Measurements from ENCODE around the gene FAM200B.

The FAM200B gene

DNA sequence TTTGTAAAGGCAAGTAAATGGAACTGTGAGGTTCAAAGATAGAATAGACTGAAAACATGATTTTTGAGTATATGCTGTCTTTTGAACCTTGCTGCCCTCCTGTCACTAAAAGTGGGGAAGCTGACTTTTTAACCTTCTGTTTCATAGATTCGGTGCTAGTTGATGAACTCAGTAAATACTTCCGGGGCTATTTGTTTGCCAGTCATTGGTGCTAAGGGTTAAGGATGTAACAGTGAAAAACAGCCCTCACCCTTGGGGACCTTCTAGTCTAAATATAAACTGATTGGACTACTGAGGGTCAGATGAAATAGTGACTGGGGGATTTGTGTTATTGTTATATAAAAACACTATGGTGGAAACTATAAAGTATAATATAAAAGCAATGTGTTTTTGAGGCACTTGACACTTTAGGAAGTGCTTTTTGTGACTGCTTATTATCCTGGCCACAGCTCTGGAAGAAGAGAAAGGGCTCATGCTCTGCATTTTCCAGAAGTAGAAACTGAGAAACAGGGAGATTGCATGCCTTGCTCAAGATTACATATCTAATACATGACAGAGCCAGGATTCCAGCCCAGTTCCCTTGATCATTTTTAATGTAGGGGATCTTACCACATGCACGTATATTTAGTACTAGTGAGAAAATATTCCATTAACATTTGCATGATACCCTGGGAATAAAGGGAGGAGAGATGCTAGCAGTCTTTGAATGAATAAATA lies 25.2 kb downstream of the FAM200B start:
- H3K36me3 ChIP-seq (ENCODE audit: control insufficient read depth, insufficient read depth, low read length), result no peaks in the 10 kb centered on the region
- no peak overlapping the region for H3K9ac ChIP-seq (ENCODE audit: low read depth, low read length)
- H3K4me1 ChIP-seq (ENCODE audit: control insufficient read depth, insufficient read depth, low read length), result no peaks in the 10 kb centered on the region
- no peaks in the 10 kb centered on the region for H3K9me3 ChIP-seq (ENCODE audit: control insufficient read depth, insufficient read depth, low read length)
- peaks cover 5% of the 10 kb centered on the region for H3K27me3 ChIP-seq (ENCODE audit: control insufficient read depth, insufficient read depth, low read length)
- H3K4me3 ChIP-seq (ENCODE audit: low read depth, low read length), result no peak overlapping the region

DNA sequence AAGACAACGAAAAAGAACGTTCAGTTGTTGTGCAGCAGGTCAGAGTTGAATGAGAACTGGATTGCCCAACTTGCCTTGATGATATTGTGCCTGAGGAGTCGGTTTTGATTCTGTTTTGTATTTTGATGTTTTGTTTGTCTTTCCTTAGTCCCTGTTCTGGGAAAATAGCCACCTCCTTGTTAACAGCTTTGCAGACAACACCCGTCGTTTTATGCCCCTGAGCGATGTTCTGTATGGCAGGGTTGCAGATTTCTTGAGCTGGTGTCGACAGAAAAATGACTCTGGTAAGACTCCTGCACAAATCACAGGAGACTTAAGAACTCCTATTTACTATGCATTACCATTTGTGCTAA lies 25.7 kb downstream of the FAM200B start:
- H3K9ac ChIP-seq (ENCODE audit: low read depth, low read length), result no peak overlapping the region
- H3K4me1 ChIP-seq (ENCODE audit: control insufficient read depth, insufficient read depth, low read length), result no peaks in the 10 kb centered on the region
- no peaks in the 10 kb centered on the region for H3K36me3 ChIP-seq (ENCODE audit: control insufficient read depth, insufficient read depth, low read length)
- no peak overlapping the region for H3K4me3 ChIP-seq (ENCODE audit: low read depth, low read length)
- no peaks in the 10 kb centered on the region for H3K9me3 ChIP-seq (ENCODE audit: control insufficient read depth, insufficient read depth, low read length)
- no peaks in the 10 kb centered on the region for H3K27me3 ChIP-seq (ENCODE audit: control insufficient read depth, insufficient read depth, low read length)

DNA sequence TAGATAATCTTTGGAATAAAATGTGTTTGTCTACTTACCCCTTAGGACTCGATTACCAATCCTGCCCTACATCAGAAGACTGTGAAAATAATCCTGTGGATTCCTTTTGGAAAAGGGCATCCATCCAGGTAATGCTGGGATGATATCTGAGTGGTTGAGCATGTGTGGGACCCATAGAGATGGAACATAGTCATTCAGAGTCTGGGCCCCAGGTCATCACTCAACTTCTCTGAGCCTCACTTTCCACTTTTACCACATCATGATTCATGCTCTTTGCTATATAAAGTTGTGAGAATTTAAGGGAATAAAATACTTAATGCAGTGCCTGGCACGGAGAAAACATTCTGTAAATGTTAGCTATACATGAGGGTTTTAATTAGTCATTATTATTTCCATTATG lies 30.1 kb downstream of the FAM200B start:
- H3K4me3 ChIP-seq (ENCODE audit: low read depth, low read length), result no peak overlapping the region
- H3K36me3 ChIP-seq (ENCODE audit: control insufficient read depth, insufficient read depth, low read length), result no peaks in the 10 kb centered on the region
- H3K4me1 ChIP-seq (ENCODE audit: control insufficient read depth, insufficient read depth, low read length), result no peaks in the 10 kb centered on the region
- H3K9ac ChIP-seq (ENCODE audit: low read depth, low read length), result no peak overlapping the region
- no peaks in the 10 kb centered on the region for H3K27me3 ChIP-seq (ENCODE audit: control insufficient read depth, insufficient read depth, low read length)
- no peaks in the 10 kb centered on the region for H3K9me3 ChIP-seq (ENCODE audit: control insufficient read depth, insufficient read depth, low read length)

DNA sequence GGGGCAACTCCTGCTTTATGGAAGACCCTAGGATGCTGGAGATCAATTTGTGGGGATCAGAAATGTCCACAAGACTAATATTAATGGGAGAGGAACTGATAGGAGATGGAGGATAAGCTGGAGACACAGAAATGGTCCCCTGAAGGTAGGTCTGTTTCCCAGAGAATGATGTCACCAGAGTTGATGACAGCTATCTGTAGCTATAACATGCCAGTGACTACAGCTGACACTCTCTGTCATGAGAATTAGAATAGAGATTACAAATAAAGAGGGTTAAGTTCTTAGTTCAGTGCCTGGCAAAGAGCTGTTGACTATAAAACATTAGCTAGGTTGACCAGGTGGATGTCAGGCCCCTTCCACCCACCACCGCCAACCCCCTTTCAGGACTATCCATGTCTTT lies 30.6 kb downstream of the FAM200B start:
- no peaks in the 10 kb centered on the region for H3K4me1 ChIP-seq (ENCODE audit: control insufficient read depth, insufficient read depth, low read length)
- H3K27me3 ChIP-seq (ENCODE audit: control insufficient read depth, insufficient read depth, low read length), result no peaks in the 10 kb centered on the region
- H3K4me3 ChIP-seq (ENCODE audit: low read depth, low read length), result no peak overlapping the region
- no peak overlapping the region for H3K9ac ChIP-seq (ENCODE audit: low read depth, low read length)
- no peaks in the 10 kb centered on the region for H3K9me3 ChIP-seq (ENCODE audit: control insufficient read depth, insufficient read depth, low read length)
- H3K36me3 ChIP-seq (ENCODE audit: control insufficient read depth, insufficient read depth, low read length), result no peaks in the 10 kb centered on the region

DNA sequence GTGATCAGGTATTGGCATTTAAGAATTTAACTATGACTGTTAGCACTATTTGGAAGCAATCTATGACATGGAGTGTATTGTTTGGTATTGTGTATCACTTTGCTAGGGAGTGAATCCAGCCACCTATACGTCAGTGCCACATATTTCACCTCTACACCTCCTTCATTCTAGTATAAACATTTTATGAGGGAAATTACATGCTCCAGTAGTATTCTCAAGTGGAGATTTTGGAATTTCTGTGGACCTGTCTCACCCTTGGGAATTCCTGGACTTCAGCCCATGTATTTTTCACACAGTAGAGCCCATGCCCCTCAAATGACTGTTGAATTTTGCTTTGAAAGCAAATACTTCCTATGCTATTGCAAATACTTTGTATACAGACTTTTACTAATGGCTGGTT lies 32.5 kb downstream of the FAM200B start:
- no peaks in the 10 kb centered on the region for H3K27me3 ChIP-seq (ENCODE audit: control insufficient read depth, insufficient read depth, low read length)
- H3K4me1 ChIP-seq (ENCODE audit: control insufficient read depth, insufficient read depth, low read length), result no peaks in the 10 kb centered on the region
- H3K9me3 ChIP-seq (ENCODE audit: control insufficient read depth, insufficient read depth, low read length), result no peaks in the 10 kb centered on the region
- no peak overlapping the region for H3K4me3 ChIP-seq (ENCODE audit: low read depth, low read length)
- H3K9ac ChIP-seq (ENCODE audit: low read depth, low read length), result no peak overlapping the region
- H3K36me3 ChIP-seq (ENCODE audit: control insufficient read depth, insufficient read depth, low read length), result no peaks in the 10 kb centered on the region

DNA sequence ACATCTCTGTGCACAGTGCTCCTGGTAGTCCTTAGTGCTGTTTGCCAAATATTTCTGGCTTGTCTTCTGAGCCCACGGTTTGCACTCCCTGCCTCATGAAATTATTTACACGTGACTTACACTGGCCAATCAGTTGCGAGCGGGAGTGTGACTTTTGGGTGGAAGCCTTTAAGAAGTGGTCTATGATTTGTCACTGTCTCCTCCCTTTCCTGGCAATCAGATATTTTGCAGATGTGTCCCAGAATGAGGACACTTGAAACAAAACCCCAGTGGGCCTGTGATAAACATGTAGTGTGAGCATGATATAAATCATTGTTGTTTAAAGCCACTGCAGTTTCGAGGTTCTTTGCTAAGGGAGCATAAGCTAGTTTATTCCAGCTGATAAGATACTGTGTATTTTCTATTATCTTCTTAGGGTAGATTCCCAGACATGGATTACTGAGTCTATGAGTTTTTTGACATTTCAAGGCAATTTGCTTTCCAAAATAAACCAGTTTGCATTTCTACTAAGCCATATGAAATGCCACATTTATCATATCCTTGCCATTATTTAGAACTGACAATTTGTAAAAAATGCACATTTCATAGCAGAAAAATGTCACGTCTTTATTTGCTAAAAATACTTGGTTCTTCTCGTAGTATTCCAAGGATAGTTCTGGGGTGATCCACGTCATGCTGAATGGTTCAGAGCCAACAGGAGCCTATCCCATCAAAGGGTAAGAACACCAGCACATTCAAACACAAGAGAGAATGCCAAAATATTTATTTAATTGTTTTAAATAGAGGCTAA lies 33.2 kb downstream of the FAM200B start:
- no peak overlapping the region for H3K9ac ChIP-seq (ENCODE audit: low read depth, low read length)
- H3K27me3 ChIP-seq (ENCODE audit: control insufficient read depth, insufficient read depth, low read length), result no peaks in the 10 kb centered on the region
- H3K36me3 ChIP-seq (ENCODE audit: control insufficient read depth, insufficient read depth, low read length), result no peaks in the 10 kb centered on the region
- no peak overlapping the region for H3K4me3 ChIP-seq (ENCODE audit: low read depth, low read length)
- H3K4me1 ChIP-seq (ENCODE audit: control insufficient read depth, insufficient read depth, low read length), result no peaks in the 10 kb centered on the region
- H3K9me3 ChIP-seq (ENCODE audit: control insufficient read depth, insufficient read depth, low read length), result no peaks in the 10 kb centered on the region

DNA sequence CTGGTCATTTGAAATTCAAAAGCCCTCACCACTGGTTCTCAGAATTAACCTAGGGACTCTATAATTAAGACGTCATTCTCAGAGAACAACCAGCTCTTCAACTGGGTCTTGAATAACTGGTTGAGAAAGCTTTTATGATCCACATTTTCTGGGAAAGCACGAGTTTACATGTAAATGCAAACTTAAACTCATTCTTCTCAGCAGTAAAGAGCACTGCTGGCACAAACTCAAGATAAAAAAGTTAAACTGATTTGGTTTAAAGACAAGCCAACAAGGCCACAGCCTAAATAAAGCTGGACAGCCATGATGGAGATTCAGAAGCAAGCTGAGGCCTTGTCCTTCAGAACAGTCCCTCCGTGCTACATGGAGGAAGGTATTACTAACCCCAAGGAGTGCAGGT lies 34.5 kb downstream of the FAM200B start:
- no peaks in the 10 kb centered on the region for H3K27me3 ChIP-seq (ENCODE audit: control insufficient read depth, insufficient read depth, low read length)
- no peaks in the 10 kb centered on the region for H3K36me3 ChIP-seq (ENCODE audit: control insufficient read depth, insufficient read depth, low read length)
- no peak overlapping the region for H3K9ac ChIP-seq (ENCODE audit: low read depth, low read length)
- no peaks in the 10 kb centered on the region for H3K4me1 ChIP-seq (ENCODE audit: control insufficient read depth, insufficient read depth, low read length)
- H3K9me3 ChIP-seq (ENCODE audit: control insufficient read depth, insufficient read depth, low read length), result no peaks in the 10 kb centered on the region
- no peak overlapping the region for H3K4me3 ChIP-seq (ENCODE audit: low read depth, low read length)

DNA sequence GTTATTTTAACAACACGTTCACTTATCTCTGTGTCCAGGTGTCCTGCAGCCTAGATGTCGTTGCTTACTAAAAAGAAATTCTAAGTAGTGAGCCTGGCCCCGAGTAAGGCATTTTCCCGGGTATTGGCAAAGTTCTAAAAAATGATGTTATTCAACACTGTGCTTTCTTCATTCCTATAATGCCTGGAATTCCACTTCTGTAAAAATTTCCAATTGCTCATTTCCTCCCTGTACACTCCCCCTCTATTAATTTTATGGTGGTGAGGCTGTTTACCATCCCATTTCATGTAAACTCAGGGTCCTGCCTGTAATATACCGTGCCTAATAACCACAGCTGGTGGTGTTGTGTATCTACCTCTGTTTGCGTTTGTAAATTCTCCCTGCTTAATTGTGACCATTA lies 35.5 kb downstream of the FAM200B start:
- Histone ChIP-seq H3K4me3 (ENCODE audit: low read depth, low read length) (no peak overlapping the region), H3K36me3 (ENCODE audit: control insufficient read depth, insufficient read depth, low read length) (no peaks in the 10 kb centered on the region), H3K9me3 (ENCODE audit: control insufficient read depth, insufficient read depth, low read length) (no peaks in the 10 kb centered on the region), H3K9ac (ENCODE audit: low read depth, low read length) (no peak overlapping the region), H3K4me1 (ENCODE audit: control insufficient read depth, insufficient read depth, low read length) (no peaks in the 10 kb centered on the region), H3K27me3 (ENCODE audit: control insufficient read depth, insufficient read depth, low read length) (no peaks in the 10 kb centered on the region)

DNA sequence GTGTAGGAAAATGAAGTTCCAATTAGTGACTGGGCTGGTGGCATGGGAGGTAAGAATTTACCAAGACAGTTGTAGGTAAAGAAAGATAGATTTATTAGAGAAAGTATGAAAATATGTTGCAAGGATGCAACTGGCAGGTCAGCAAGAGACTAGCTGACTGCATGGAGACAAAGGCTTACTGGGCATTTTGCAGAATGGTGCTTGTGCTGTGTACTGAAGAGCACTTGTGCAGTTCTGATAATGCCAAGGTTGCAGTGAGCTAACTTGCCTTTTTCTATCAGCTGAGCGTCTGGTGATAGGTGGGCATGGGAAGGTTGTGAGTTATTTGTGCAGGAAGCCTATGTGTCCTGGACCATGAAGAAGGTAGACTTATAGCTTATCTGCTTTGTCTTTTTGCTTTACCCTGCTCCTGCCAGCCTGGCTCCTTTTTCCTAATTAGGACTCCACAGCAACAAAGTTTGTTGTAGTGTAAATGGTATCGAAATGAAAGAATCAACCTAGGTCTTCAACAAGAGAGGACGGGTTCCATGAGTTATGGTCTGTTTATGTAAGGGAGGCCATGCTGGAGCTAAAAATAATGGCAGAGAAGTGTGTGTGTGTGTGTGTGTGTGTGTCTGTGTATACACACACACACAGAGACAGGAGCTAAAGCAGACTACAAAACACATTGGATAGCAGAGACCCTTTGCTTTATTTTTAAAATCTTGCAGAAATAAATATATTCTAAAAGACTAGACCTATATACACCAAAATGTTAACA lies 36.2 kb downstream of the FAM200B start:
- H3K36me3 ChIP-seq (ENCODE audit: control insufficient read depth, insufficient read depth, low read length), result no peaks in the 10 kb centered on the region
- no peak overlapping the region for H3K9ac ChIP-seq (ENCODE audit: low read depth, low read length)
- H3K27me3 ChIP-seq (ENCODE audit: control insufficient read depth, insufficient read depth, low read length), result no peaks in the 10 kb centered on the region
- no peaks in the 10 kb centered on the region for H3K4me1 ChIP-seq (ENCODE audit: control insufficient read depth, insufficient read depth, low read length)
- no peak overlapping the region for H3K4me3 ChIP-seq (ENCODE audit: low read depth, low read length)
- H3K9me3 ChIP-seq (ENCODE audit: control insufficient read depth, insufficient read depth, low read length), result no peaks in the 10 kb centered on the region

DNA sequence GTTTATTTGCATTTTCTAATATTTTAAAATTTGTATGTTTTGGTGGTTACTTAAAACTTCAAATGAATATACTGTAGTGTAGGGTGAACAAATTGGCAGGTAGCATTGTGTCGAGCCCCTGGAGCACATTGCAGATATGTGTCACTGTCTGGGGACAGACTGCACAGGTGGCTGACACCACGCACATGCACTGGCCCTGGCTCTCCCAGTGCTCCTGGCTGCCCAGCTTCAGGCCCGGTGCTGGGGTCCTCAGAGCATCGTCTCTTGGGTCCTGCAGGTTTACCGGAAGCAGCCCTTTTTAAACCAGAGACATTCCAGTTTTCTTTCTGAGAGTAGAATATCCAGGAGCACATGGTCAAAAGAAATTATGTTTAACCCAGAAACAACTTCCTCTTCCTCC lies 36.8 kb downstream of the FAM200B start:
- Histone ChIP-seq H3K27me3 (ENCODE audit: control insufficient read depth, insufficient read depth, low read length) (no peaks in the 10 kb centered on the region), H3K4me3 (ENCODE audit: low read depth, low read length) (no peak overlapping the region), H3K9me3 (ENCODE audit: control insufficient read depth, insufficient read depth, low read length) (no peaks in the 10 kb centered on the region), H3K36me3 (ENCODE audit: control insufficient read depth, insufficient read depth, low read length) (no peaks in the 10 kb centered on the region), H3K4me1 (ENCODE audit: control insufficient read depth, insufficient read depth, low read length) (no peaks in the 10 kb centered on the region), H3K9ac (ENCODE audit: low read depth, low read length) (no peak overlapping the region)

DNA sequence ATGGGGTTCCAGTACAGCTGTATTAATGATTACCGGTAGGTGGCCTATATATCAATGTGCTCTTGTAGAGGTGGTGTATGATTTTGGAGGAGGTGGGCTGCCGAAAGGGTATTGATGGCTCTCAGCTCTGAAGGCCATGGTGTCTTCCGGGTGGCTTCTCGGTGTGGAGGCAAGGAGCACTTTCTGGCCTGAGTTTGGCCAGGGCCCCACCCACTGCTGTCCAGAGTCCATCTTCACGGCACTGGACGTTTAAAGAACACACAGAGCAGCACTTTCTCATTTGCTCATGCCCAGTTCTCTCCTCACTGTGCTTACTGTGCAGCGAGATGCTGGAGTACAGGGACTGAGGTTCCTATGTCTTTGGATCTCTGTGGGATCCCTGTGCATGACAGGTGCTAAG lies 37.3 kb downstream of the FAM200B start:
- H3K36me3 ChIP-seq (ENCODE audit: control insufficient read depth, insufficient read depth, low read length), result no peaks in the 10 kb centered on the region
- no peaks in the 10 kb centered on the region for H3K9me3 ChIP-seq (ENCODE audit: control insufficient read depth, insufficient read depth, low read length)
- no peak overlapping the region for H3K9ac ChIP-seq (ENCODE audit: low read depth, low read length)
- H3K27me3 ChIP-seq (ENCODE audit: control insufficient read depth, insufficient read depth, low read length), result no peaks in the 10 kb centered on the region
- H3K4me3 ChIP-seq (ENCODE audit: low read depth, low read length), result no peak overlapping the region
- H3K4me1 ChIP-seq (ENCODE audit: control insufficient read depth, insufficient read depth, low read length), result no peaks in the 10 kb centered on the region

DNA sequence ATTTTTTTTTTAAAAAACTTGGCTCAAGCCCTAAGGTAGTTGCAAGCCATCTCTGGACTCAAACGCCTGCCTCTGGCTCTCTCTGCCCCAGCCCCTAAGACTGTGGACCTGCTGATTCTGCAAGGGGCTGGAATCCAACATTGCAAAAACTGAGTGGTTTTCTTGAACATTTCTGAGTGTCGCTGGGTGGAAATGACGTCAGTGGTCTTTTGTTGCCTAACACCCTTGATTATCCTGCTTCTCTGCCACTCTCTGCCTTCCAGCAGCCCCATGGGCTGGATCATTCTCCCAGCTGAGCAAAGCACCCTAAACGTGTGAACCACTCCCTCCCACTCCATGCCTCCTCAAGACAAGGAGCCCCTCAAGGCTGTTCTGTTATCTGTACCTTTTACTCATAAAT lies 37.9 kb downstream of the FAM200B start:
- H3K9me3 ChIP-seq (ENCODE audit: control insufficient read depth, insufficient read depth, low read length), result no peaks in the 10 kb centered on the region
- H3K4me3 ChIP-seq (ENCODE audit: low read depth, low read length), result no peak overlapping the region
- no peaks in the 10 kb centered on the region for H3K27me3 ChIP-seq (ENCODE audit: control insufficient read depth, insufficient read depth, low read length)
- H3K9ac ChIP-seq (ENCODE audit: low read depth, low read length), result no peak overlapping the region
- no peaks in the 10 kb centered on the region for H3K36me3 ChIP-seq (ENCODE audit: control insufficient read depth, insufficient read depth, low read length)
- H3K4me1 ChIP-seq (ENCODE audit: control insufficient read depth, insufficient read depth, low read length), result no peaks in the 10 kb centered on the region

All from iPS-15b (cell line).